HepG2 (cell line): ENCODE measurements around the gene AKR7A2. TPM values are rescaled to one million over a fixed set of nuclear protein-coding genes. Genes with fewer than 3 reads are reported as not detected.

ENCODE experiments used
- AKAP8 ChIP-seq: sonication (generic); formaldehyde crosslinking; IDR thresholded peaks from 2 replicates; pipeline ENCODE4 v1.5.1; 2020; ENCODE audit warnings: mild to moderate bottlenecking, missing genetic modification reagents
- EHMT2 ChIP-seq: fragments of 200-600 bp; sonication (generic); IDR thresholded peaks from 2 replicates; pipeline ENCODE4 v1.7.0; 2017; ENCODE audit warnings: antibody characterized with exemption, low read depth, low read length, borderline replicate concordance
- ELF1 ChIP-seq: sonication (generic); formaldehyde crosslinking; IDR thresholded peaks from 2 replicates; pipeline ENCODE4 v1.4.0; 2020; ENCODE audit warnings: missing genetic modification reagents
- EP300 ChIP-seq, 3 experiments: sonication (generic) in 1 of 3; formaldehyde crosslinking in 1 of 3; IDR thresholded peaks; 2 replicates each; pipeline versions ENCODE4 v1.5.1 to v1.6.1; 2011 to 2020; ENCODE audit warnings: low read depth in 2 of 3, low read length in 2 of 3, borderline replicate concordance in 1 of 3, improper control_type of control experiment in 1 of 3, mild to moderate bottlenecking in 1 of 3, missing genetic modification reagents in 1 of 3, moderate library complexity in 1 of 3
- KDM5A ChIP-seq: fragments of 200-600 bp; sonication (generic); IDR thresholded peaks from 2 replicates; pipeline ENCODE4 v1.7.0; 2018; ENCODE audit warnings: antibody characterized with exemption, mild to moderate bottlenecking, low read length, borderline replicate concordance
- MED1 ChIP-seq: sonication (generic); formaldehyde crosslinking; IDR thresholded peaks from 2 replicates; pipeline ENCODE4 v1.4.0; 2020; ENCODE audit warnings: missing genetic modification reagents
- MEF2D ChIP-seq: sonication (generic); formaldehyde crosslinking; IDR thresholded peaks from 2 replicates; pipeline ENCODE4 v1.5.1; 2020; ENCODE audit warnings: mild to moderate bottlenecking, missing genetic modification reagents
- NRL ChIP-seq: sonication (generic); formaldehyde crosslinking; IDR thresholded peaks from 2 replicates; pipeline ENCODE4 v1.5.0; 2020; ENCODE audit warnings: missing genetic modification reagents, mild to moderate bottlenecking, moderate library complexity, borderline replicate concordance
- SMARCE1 ChIP-seq: fragments of 450-650 bp; IDR thresholded peaks from 2 replicates; pipeline ENCODE4 v1.6.1; 2017; ENCODE audit warnings: borderline replicate concordance
- ZBTB37 ChIP-seq: sonication (generic); formaldehyde crosslinking; IDR thresholded peaks from 2 replicates; pipeline ENCODE4 v1.4.0; 2020; ENCODE audit warnings: mild to moderate bottlenecking, missing genetic modification reagents
- ZKSCAN8 ChIP-seq: IDR thresholded peaks from 2 replicates; pipeline ENCODE4 v1.6.1; 2016; ENCODE audit warnings: borderline replicate concordance, missing genetic modification reagents, missing compliant biosample characterization
- ZNF33A ChIP-seq: sonication (generic); formaldehyde crosslinking; IDR thresholded peaks from 2 replicates; pipeline ENCODE4 v1.5.1; 2020; ENCODE audit warnings: missing genetic modification reagents, mild to moderate bottlenecking, moderate library complexity, borderline replicate concordance
- ZNF33B ChIP-seq: sonication (generic); formaldehyde crosslinking; IDR thresholded peaks from 2 replicates; pipeline ENCODE4 v1.5.1; 2020; ENCODE audit warnings: mild to moderate bottlenecking, missing genetic modification reagents
- ZNF549 ChIP-seq: sonication (generic); formaldehyde crosslinking; IDR thresholded peaks from 2 replicates; pipeline ENCODE4 v1.5.0; 2020; ENCODE audit warnings: missing genetic modification reagents
- ZNF558 ChIP-seq: sonication (generic); formaldehyde crosslinking; IDR thresholded peaks from 2 replicates; pipeline ENCODE4 v1.9.0; 2022; ENCODE audit warnings: mild to moderate bottlenecking, missing genetic modification reagents, borderline replicate concordance
- ZNF713 ChIP-seq: sonication (generic); formaldehyde crosslinking; IDR thresholded peaks from 2 replicates; pipeline ENCODE4 v1.4.0; 2020; ENCODE audit warnings: mild to moderate bottlenecking, missing genetic modification reagents
- ZNF775 ChIP-seq: sonication (generic); formaldehyde crosslinking; IDR thresholded peaks from 2 replicates; pipeline ENCODE4 v1.4.0; 2020; ENCODE audit warnings: missing genetic modification reagents, mild to moderate bottlenecking, moderate library complexity, borderline replicate concordance
- ZNF883 ChIP-seq: sonication (generic); formaldehyde crosslinking; IDR thresholded peaks from 2 replicates; pipeline ENCODE4 v1.5.1; 2020; ENCODE audit warnings: mild to moderate bottlenecking, missing genetic modification reagents; ENCODE audit errors: not compliant biosample characterization
- polyA plus RNA-seq, 8 experiments: library from polyadenylated mRNA; depleted of rRNA in 3 of 8; stranded (reverse) in 7 of 8; unstranded in 1 of 8; fragments of >200 nt; fragmentation: Illumina TruSeq in 4 of 8; extraction: Trizol in 4 of 8; gene quantifications; 2 replicates each; pipeline versions ENCODE4 v1.2.1 to v1.2.3, GENCODE V29; 2011 to 2016; ENCODE audit warnings: low read depth in 4 of 8, missing spikeins in 1 of 8, mixed read lengths in 1 of 8; ENCODE audit not compliant: insufficient read depth in 1 of 8
- total RNA-seq, 5 experiments: library from RNA; depleted of rRNA; stranded (reverse); fragments of >200 nt; fragmentation: Illumina TruSeq; extraction: Trizol; gene quantifications; 2 replicates each; pipeline ENCODE4 v1.2.3, GENCODE V29; 2016; ENCODE audit warnings: low read depth in 1 of 5
- TF ChIP-seq, protein P1 (sequence below): sonication (generic); formaldehyde crosslinking; IDR thresholded peaks from 2 replicates; pipeline ENCODE4 v1.4.0; 2020; ENCODE audit warnings: missing genetic modification reagents
- TF ChIP-seq, protein P2 (sequence below): sonication (generic); formaldehyde crosslinking; IDR thresholded peaks from 2 replicates; pipeline ENCODE4 v1.4.0; 2020; ENCODE audit warnings: missing genetic modification reagents, mild to moderate bottlenecking, borderline replicate concordance
- TF ChIP-seq, protein P3 (sequence below): sonication (generic); formaldehyde crosslinking; IDR thresholded peaks from 2 replicates; pipeline ENCODE4 v1.4.0; 2020; ENCODE audit warnings: missing genetic modification reagents
- TF ChIP-seq, protein P4 (sequence below): IDR thresholded peaks from 2 replicates; pipeline ENCODE4 v1.6.1; 2016; ENCODE audit warnings: mild to moderate bottlenecking, missing biosample characterization, missing genetic modification reagents

The AKR7A2 gene
- total and polyA plus RNA-seq, 2 of the 13 experiments (the other 11 are each of a cell fraction or from before 2014, with no cell fraction given) = 45.2 to 75.6 TPM

- TF ChIP-seq, protein P1, sequence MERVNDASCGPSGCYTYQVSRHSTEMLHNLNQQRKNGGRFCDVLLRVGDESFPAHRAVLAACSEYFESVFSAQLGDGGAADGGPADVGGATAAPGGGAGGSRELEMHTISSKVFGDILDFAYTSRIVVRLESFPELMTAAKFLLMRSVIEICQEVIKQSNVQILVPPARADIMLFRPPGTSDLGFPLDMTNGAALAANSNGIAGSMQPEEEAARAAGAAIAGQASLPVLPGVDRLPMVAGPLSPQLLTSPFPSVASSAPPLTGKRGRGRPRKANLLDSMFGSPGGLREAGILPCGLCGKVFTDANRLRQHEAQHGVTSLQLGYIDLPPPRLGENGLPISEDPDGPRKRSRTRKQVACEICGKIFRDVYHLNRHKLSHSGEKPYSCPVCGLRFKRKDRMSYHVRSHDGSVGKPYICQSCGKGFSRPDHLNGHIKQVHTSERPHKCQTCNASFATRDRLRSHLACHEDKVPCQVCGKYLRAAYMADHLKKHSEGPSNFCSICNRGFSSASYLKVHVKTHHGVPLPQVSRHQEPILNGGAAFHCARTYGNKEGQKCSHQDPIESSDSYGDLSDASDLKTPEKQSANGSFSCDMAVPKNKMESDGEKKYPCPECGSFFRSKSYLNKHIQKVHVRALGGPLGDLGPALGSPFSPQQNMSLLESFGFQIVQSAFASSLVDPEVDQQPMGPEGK = peak; percentile 36; the same call in 1 of the 2 replicates
- TF ChIP-seq EHMT2 = no peak
- no peak for TF ChIP-seq ZNF549
- peak; percentile 33; the same call in 1 of the 2 replicates for TF ChIP-seq ELF1 (CRISPR knock-in tag)
- TF ChIP-seq ZNF713 (CRISPR knock-in tag) = no peak
- peak; percentile 86; the same call in 1 of the 2 replicates for TF ChIP-seq AKAP8 (CRISPR knock-in tag)
- TF ChIP-seq NRL = 0 out of 2 replicates have a peak, but pooled peaks have one; percentile 24
- TF ChIP-seq ZNF33A (CRISPR knock-in tag) = no peak
- no peak for TF ChIP-seq ZKSCAN8
- TF ChIP-seq SMARCE1 = no peak
- peak; percentile 73; the same call in 1 of the 2 replicates for TF ChIP-seq ZNF33B (CRISPR knock-in tag)
- TF ChIP-seq ZNF883 (CRISPR knock-in tag) = no peak
- no peak for TF ChIP-seq KDM5A
- 0 out of 2 replicates have a peak, but pooled peaks have one; percentile 40 for TF ChIP-seq MEF2D
- TF ChIP-seq ZNF775 = no peak
- TF ChIP-seq ZNF558 (CRISPR knock-in tag) = 0 out of 2 replicates have a peak, but pooled peaks have one; percentile 34
- TF ChIP-seq, protein P2, sequence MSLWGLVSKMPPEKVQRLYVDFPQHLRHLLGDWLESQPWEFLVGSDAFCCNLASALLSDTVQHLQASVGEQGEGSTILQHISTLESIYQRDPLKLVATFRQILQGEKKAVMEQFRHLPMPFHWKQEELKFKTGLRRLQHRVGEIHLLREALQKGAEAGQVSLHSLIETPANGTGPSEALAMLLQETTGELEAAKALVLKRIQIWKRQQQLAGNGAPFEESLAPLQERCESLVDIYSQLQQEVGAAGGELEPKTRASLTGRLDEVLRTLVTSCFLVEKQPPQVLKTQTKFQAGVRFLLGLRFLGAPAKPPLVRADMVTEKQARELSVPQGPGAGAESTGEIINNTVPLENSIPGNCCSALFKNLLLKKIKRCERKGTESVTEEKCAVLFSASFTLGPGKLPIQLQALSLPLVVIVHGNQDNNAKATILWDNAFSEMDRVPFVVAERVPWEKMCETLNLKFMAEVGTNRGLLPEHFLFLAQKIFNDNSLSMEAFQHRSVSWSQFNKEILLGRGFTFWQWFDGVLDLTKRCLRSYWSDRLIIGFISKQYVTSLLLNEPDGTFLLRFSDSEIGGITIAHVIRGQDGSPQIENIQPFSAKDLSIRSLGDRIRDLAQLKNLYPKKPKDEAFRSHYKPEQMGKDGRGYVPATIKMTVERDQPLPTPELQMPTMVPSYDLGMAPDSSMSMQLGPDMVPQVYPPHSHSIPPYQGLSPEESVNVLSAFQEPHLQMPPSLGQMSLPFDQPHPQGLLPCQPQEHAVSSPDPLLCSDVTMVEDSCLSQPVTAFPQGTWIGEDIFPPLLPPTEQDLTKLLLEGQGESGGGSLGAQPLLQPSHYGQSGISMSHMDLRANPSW (CRISPR knock-in tag) = 0 out of 2 replicates have a peak, but pooled peaks have one; percentile 37
- peak; percentile 68 for TF ChIP-seq MED1
- TF ChIP-seq, protein P3, sequence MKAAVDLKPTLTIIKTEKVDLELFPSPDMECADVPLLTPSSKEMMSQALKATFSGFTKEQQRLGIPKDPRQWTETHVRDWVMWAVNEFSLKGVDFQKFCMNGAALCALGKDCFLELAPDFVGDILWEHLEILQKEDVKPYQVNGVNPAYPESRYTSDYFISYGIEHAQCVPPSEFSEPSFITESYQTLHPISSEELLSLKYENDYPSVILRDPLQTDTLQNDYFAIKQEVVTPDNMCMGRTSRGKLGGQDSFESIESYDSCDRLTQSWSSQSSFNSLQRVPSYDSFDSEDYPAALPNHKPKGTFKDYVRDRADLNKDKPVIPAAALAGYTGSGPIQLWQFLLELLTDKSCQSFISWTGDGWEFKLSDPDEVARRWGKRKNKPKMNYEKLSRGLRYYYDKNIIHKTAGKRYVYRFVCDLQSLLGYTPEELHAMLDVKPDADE (CRISPR knock-in tag) = no peak
- TF ChIP-seq, protein P4, sequence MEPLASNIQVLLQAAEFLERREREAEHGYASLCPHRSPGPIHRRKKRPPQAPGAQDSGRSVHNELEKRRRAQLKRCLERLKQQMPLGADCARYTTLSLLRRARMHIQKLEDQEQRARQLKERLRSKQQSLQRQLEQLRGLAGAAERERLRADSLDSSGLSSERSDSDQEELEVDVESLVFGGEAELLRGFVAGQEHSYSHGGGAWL (CRISPR knock-in tag) = peak; percentile 26; the same call in 1 of the 2 replicates
- no peak for TF ChIP-seq ZBTB37 (CRISPR knock-in tag)
- peak in 1 of 2 experiments; percentile 47; a peak in 1 of 4 replicates for TF ChIP-seq EP300 (IDR thresholded peaks at IDR 0.05; ENCODE audit: low read depth in 2 of 2, low read length in 2 of 2)
- TF ChIP-seq EP300 (CRISPR knock-in tag; IDR thresholded peaks at IDR 0.05; ENCODE audit: borderline replicate concordance) = no peak
These were observed 26.4 kb upstream of the AKR7A2 start (continued) for GRCh38 chr1:19338323-19338762.
